IPS DF 6.9 (cell line): ENCODE results near the gene TRAPPC2.

Source experiments
- DNase-seq: peaks from one replicate; pipeline ENCODE4 v3.0.0-alpha.2; 2013; ENCODE audit warnings: low read depth, low spot score
- H3K27ac ChIP-seq: one replicate; pipeline ENCODE4 v1.5.1; 2013; ENCODE audit warnings: low read length, control low read depth
- H3K27me3 ChIP-seq: 2 replicates; pipeline ENCODE4 v1.6.1; 2013; ENCODE audit warnings: mild to moderate bottlenecking, low read length; ENCODE audit not compliant: control insufficient read depth, insufficient read depth
- H3K36me3 ChIP-seq: 2 replicates; pipeline ENCODE4 v1.6.1; 2013; ENCODE audit warnings: low read length; ENCODE audit not compliant: control insufficient read depth, insufficient read depth
- H3K4me1 ChIP-seq: 2 replicates; pipeline ENCODE4 v1.6.1; 2013; ENCODE audit warnings: low read length; ENCODE audit not compliant: control insufficient read depth, insufficient read depth
- H3K4me3 ChIP-seq: 2 replicates; pipeline ENCODE4 v1.5.1; 2013; ENCODE audit warnings: mild to moderate bottlenecking, low read length
- H3K9me3 ChIP-seq: 2 replicates; pipeline ENCODE4 v1.6.1; 2013; ENCODE audit warnings: low read length, inconsistent platforms; ENCODE audit not compliant: control insufficient read depth, insufficient read depth
- WGBS: extraction: QIAGEN DNeasy Blood & Tissue Kit; methylation state at CpG from one replicate; pipeline ENCODE4 v1.1.7; 2013; ENCODE audit warnings: mixed read lengths, missing lambda C conversion rate; ENCODE audit not compliant: insufficient read length, insufficient coverage; 5-methylcytosine and 5-hydroxymethylcytosine counted together

Gene TRAPPC2

DNA sequence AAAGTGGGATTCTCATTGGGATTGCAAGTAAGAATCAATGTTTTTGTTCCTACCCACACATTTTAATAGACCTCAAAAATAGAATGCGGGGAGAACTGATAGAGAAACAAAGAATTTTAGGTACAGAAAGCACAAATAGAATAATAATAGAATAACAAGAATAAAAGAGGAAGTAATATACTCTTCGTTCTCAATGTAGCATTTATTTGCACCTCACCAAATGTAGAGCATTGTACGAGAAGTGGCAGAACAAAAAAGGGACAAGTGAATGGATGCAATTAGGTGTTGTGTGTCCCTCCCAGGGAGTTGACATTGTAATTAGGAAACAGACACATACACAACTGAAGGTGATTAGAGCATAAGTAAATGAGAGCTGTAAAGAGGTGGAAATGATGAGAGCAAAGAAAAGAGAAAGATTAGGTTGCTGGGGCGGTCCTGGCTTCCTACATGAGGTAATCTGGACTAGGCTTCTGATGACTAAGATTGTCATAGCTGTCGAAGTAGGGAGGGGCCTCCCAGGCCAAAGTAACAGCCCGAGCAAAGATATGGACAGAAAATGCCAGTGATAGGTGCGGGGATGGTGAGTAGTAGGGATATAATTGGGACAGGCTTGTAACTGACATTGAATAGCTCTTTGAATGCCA, 35.1 kb downstream of the TRAPPC2 start:
- Histone ChIP-seq H3K36me3 (no peaks in the 10 kb centered on the region), H3K4me3 (no peak overlapping the region), H3K27ac (no peak overlapping the region), H3K4me1 (no peaks in the 10 kb centered on the region; the same call in 1 of the 2 replicates), H3K9me3 (no peaks in the 10 kb centered on the region), H3K27me3 (no peaks in the 10 kb centered on the region)
- no CpG with 5 or more reads among the region's 7 CpGs for WGBS
- no peak for DNase-seq

GRCh38 chrX:13698432-13698831, 36.0 kb downstream of the TRAPPC2 start:
- H3K27ac ChIP-seq, result no peak overlapping the region
- no peak overlapping the region for H3K4me3 ChIP-seq
- DNase-seq, result no peak
- no peaks in the 10 kb centered on the region for H3K27me3 ChIP-seq
- no peaks in the 10 kb centered on the region for H3K36me3 ChIP-seq
- H3K4me1 ChIP-seq, result no peaks in the 10 kb centered on the region; the same call in 1 of the 2 replicates
- H3K9me3 ChIP-seq, result no peaks in the 10 kb centered on the region
- no CpG with 5 or more reads among the region's 1 CpG for WGBS

- no CpG with 5 or more reads among the region's 1 CpG for WGBS
- Histone ChIP-seq H3K36me3 (no peaks in the 10 kb centered on the region), H3K27ac (no peak overlapping the region), H3K27me3 (no peaks in the 10 kb centered on the region), H3K9me3 (no peaks in the 10 kb centered on the region), H3K4me3 (no peak overlapping the region), H3K4me1 (no peaks in the 10 kb centered on the region; the same call in 1 of the 2 replicates)
- DNase-seq, result no peak
These were observed 36.4 kb downstream of the TRAPPC2 start for GRCh38 chrX:13697976-13698375.

DNA sequence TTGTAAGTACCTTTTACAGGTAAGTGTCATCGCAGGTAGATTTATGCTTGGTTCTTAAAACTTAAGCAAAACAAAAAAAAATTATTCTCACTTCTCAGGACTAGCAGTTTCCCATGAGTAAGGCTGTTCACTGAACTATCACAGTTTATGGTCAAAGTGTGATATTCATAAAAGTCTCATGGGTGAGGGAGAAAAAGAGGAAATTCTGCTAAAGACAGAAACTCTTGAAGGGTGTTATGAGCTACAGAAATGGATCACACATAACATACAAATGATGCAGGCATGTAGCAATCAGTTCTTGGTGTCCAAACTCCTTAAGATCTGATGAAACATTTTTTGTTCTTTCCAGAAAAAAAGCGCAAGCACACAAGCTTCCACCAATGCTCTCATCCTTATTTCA, 37.0 kb downstream of the TRAPPC2 start:
- Histone ChIP-seq H3K36me3 (no peaks in the 10 kb centered on the region), H3K4me3 (no peak overlapping the region), H3K27me3 (no peaks in the 10 kb centered on the region), H3K4me1 (no peaks in the 10 kb centered on the region; the same call in 1 of the 2 replicates), H3K9me3 (no peaks in the 10 kb centered on the region), H3K27ac (no peak overlapping the region)
- no peak for DNase-seq
- WGBS, result no CpG with 5 or more reads among the region's 2 CpGs

- no peak for DNase-seq
- Histone ChIP-seq H3K36me3 (no peaks in the 10 kb centered on the region), H3K27me3 (no peaks in the 10 kb centered on the region), H3K4me1 (no peaks in the 10 kb centered on the region), H3K4me3 (no peak overlapping the region), H3K27ac (no peak overlapping the region), H3K9me3 (no peaks in the 10 kb centered on the region)
- WGBS, result 100% methylated on average over 2 of the region's 4 CpGs
These were observed 38.8 kb downstream of the TRAPPC2 start for GRCh38 chrX:13695601-13696115.

- Histone ChIP-seq H3K4me1 (no peaks in the 10 kb centered on the region), H3K4me3 (no peak overlapping the region), H3K27ac (no peak overlapping the region), H3K27me3 (no peaks in the 10 kb centered on the region), H3K9me3 (no peaks in the 10 kb centered on the region), H3K36me3 (no peaks in the 10 kb centered on the region)
- DNase-seq, result no peak
- WGBS, result no CpG with 5 or more reads among the region's 8 CpGs
These were observed 39.4 kb downstream of the TRAPPC2 start for GRCh38 chrX:13694983-13695382.

- no peaks in the 10 kb centered on the region for H3K27me3 ChIP-seq
- H3K27ac ChIP-seq, result no peak overlapping the region
- DNase-seq, result no peak
- no peak overlapping the region for H3K4me3 ChIP-seq
- H3K36me3 ChIP-seq, result no peaks in the 10 kb centered on the region
- WGBS, result no CpG with 5 or more reads among the region's 2 CpGs
- no peaks in the 10 kb centered on the region for H3K9me3 ChIP-seq
- no peaks in the 10 kb centered on the region for H3K4me1 ChIP-seq
These were observed 40.1 kb downstream of the TRAPPC2 start for GRCh38 chrX:13694359-13694758.

DNA sequence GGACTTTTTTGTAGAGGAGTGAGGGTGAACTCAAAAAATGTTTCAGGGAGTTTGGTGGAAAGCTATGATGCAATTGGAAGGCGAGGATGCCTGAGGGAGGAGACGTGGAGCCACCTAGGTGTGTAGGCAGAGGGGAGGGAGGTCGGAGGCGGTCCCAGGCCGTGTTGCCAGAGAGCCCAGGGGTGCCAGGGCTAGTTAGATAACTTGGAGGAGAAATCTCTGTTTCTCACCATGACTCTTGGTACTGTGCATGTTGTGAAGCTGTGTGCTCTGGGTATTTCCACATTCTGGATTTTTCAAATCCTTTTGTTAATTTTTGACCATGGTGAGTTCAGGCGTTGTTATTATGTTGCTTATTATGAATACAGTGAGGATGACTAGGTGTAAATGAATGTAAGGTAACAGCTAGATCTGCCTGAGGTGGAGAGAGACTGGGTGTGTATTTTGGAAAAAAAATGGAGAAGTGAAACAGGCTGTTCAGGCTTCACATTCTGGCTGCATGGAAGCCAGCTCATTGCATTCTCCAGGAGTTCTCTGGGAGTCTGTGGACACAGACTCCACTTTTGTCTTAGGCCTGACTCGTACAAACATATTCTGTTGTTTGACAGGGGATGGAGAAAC, 41.0 kb downstream of the TRAPPC2 start:
- no CpG with 5 or more reads among the region's 7 CpGs for WGBS
- H3K9me3 ChIP-seq, result no peaks in the 10 kb centered on the region
- no peak overlapping the region for H3K4me3 ChIP-seq
- H3K27me3 ChIP-seq, result no peaks in the 10 kb centered on the region
- no peak overlapping the region for H3K27ac ChIP-seq
- H3K36me3 ChIP-seq, result no peaks in the 10 kb centered on the region
- H3K4me1 ChIP-seq, result no peaks in the 10 kb centered on the region
- no peak for DNase-seq

DNA sequence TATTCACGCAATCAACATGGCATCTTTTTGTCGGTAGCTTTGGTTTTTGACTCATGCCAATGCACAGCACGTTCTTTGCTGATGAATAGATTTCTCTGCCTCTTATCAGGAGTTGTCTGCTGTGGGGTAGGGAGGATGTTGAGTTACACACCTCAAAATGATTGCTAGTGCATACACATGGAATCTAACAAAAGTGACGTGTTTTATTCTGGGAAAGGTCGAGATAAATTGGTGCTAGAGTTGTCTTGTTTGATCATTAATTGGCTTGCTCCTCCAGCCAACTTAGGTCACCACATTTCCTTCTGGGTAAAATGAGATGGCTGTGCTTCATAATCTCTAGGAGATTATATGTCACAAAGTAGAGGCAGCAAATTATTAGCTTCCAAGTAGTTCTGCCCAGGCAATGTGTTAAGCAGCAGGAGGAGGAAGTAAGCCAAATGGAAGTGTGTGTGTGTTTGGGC, 41.6 kb downstream of the TRAPPC2 start:
- no peak for DNase-seq
- Histone ChIP-seq H3K27ac (no peak overlapping the region), H3K9me3 (no peaks in the 10 kb centered on the region), H3K27me3 (no peaks in the 10 kb centered on the region), H3K36me3 (no peaks in the 10 kb centered on the region), H3K4me3 (no peak overlapping the region), H3K4me1 (no peaks in the 10 kb centered on the region)
- no CpG with 5 or more reads among the region's 5 CpGs for WGBS

DNA sequence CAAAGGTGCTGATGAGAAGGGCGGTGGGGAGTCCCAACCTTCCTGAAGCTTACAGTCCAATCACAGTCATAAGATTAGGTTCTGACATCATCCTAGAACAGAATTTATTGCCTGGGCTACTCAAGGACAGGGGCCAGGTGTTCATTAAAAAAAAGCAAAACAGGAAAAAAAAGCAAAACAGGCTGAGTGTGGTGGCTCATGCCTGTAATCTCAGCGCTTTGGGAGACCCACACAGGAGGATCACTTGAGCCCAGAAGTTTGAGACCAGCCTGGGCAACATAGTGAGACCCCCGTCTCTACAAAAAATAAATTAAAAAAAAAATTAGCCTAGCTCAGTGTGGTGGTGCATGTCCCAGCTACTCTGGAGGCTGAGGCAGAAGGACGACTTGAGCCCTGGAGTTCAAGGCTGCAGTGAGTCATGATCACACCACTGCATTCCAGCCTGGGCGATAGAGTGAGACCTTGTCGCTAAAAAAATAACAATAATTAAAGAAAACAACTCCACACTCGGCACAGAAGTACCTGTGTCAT, 42.5 kb downstream of the TRAPPC2 start:
- DNase-seq, result no peak
- WGBS, result no CpG with 5 or more reads among the region's 7 CpGs
- no peaks in the 10 kb centered on the region for H3K4me1 ChIP-seq
- no peak overlapping the region for H3K27ac ChIP-seq
- H3K27me3 ChIP-seq, result no peaks in the 10 kb centered on the region
- H3K9me3 ChIP-seq, result no peaks in the 10 kb centered on the region
- H3K4me3 ChIP-seq, result no peak overlapping the region
- H3K36me3 ChIP-seq, result no peaks in the 10 kb centered on the region
